ENCODE data around the gene EIF4E3. TPM values are rescaled to one million over a fixed set of nuclear protein-coding genes. Genes with fewer than 3 reads are reported as not detected.

Gene EIF4E3
- total and polyA plus RNA-seq, 10 of the 15 experiments (the other 5 are each of a cell fraction or from before 2014, with no cell fraction given): 0.05 to 0.38 (median 0.16) TPM; not detected in 1

GRCh38 chr3:71708476-71709105 is 16.6 kb downstream of the EIF4E3 start:
- DNase-seq (ENCODE audit: low read depth, low spot score) (no peak), ATAC-seq (no peak), FAIRE-seq (no peak)
- POLR2A ChIA-PET: no interaction called here
- Histone ChIP-seq H3K4me3 (no peak overlapping the region), H2AFZ (ENCODE audit: control insufficient read depth, low read depth, low read length) (no peak overlapping the region), H3K4me1 (ENCODE audit: control insufficient read depth, insufficient read depth, low read length) (no peaks in the 10 kb centered on the region), H3K9me3 (replicated peaks; ENCODE audit: control insufficient read depth, insufficient read depth, low read length) (no peaks in the 10 kb centered on the region), H3K4me2 (ENCODE audit: control insufficient read depth, insufficient read depth) (no peak overlapping the region), H3K27me3 (replicated peaks in 1 of 2; ENCODE audit: control insufficient read depth in 2 of 2, insufficient read depth in 2 of 2, low read length in 1 of 2) (no peaks in the 10 kb centered on the region), H3K79me2 (ENCODE audit: control insufficient read depth, insufficient read depth, low read length) (no peaks in the 10 kb centered on the region), H3K9ac (ENCODE audit: control insufficient read depth, insufficient read depth, low read length) (no peak overlapping the region), H3K36me3 (ENCODE audit: control insufficient read depth in 2 of 2, insufficient read depth in 2 of 2, low read length in 1 of 2) (no peaks in the 10 kb centered on the region), H4K20me1 (ENCODE audit: control insufficient read depth, insufficient read depth) (no peaks in the 10 kb centered on the region), H3K27ac (ENCODE audit: control insufficient read depth, insufficient read depth) (no peak overlapping the region)
- BruUV-seq (replicated peaks): no TSS peak
- RAD21 ChIA-PET (ENCODE audit: unreplicated experiment): no interaction called here
- WGBS (ENCODE audit: insufficient coverage, insufficient replicate concordance, low lambda C conversion rate, missing lambda C conversion rate): 35% methylated on average over 7 of the region's 7 CpGs
- in situ Hi-C loops (cut with MboI) (no loop called here), intact Hi-C loops (cut with micrococcal nuclease; ENCODE audit: unreplicated experiment) (no loop called here)
- SMC1A ChIA-PET (ENCODE audit: uncharacterized antibody, unreplicated experiment): no interaction called here
- CTCF ChIA-PET: no interaction called here
- no peak for TF ChIP-seq USF2 (IDR thresholded peaks at IDR 0.05; ENCODE audit: borderline replicate concordance, low read depth, low read length)
- TF ChIP-seq ZNF622 (IDR thresholded peaks at IDR 0.05): no peak

GRCh38 chr3:71707595-71707994 is 17.6 kb downstream of the EIF4E3 start:
- H3K4me1 ChIP-seq (ENCODE audit: control insufficient read depth, insufficient read depth, low read length): no peaks in the 10 kb centered on the region
- ChIA-PET POLR2A (no interaction called here), SMC1A (ENCODE audit: uncharacterized antibody, unreplicated experiment) (no interaction called here), RAD21 (ENCODE audit: unreplicated experiment) (no interaction called here), CTCF (no interaction called here)
- H3K27ac ChIP-seq (ENCODE audit: control insufficient read depth, insufficient read depth): no peak overlapping the region
- in situ Hi-C loops (cut with MboI): no loop called here
- H3K9ac ChIP-seq (ENCODE audit: control insufficient read depth, insufficient read depth, low read length): no peak overlapping the region
- H2AFZ ChIP-seq (ENCODE audit: control insufficient read depth, low read depth, low read length): no peak overlapping the region
- no peak overlapping the region for H3K4me2 ChIP-seq (ENCODE audit: control insufficient read depth, insufficient read depth)
- no peak for TF ChIP-seq NR2F1 (conservative IDR thresholded peaks at IDR 0.05)
- no peak for TF ChIP-seq CREM (IDR thresholded peaks at IDR 0.05; ENCODE audit: low read depth)
- TF ChIP-seq KLF5 (IDR thresholded peaks at IDR 0.05; ENCODE audit: partially characterized antibody): no peak
- no peak for TF ChIP-seq ASH2L (IDR thresholded peaks at IDR 0.05; ENCODE audit: borderline replicate concordance, low read depth)
- TF ChIP-seq CBX3 (IDR thresholded peaks at IDR 0.05; ENCODE audit: borderline replicate concordance, low read depth): no peak
- DNase-seq (ENCODE audit: low read depth, low spot score): no peak
- ATAC-seq: no peak
- H3K36me3 ChIP-seq (ENCODE audit: control insufficient read depth in 2 of 2, insufficient read depth in 2 of 2, low read length in 1 of 2): no peaks in the 10 kb centered on the region
- WGBS (ENCODE audit: insufficient coverage, insufficient replicate concordance, low lambda C conversion rate, missing lambda C conversion rate): 34% methylated on average over 5 of the region's 5 CpGs
- BruUV-seq (replicated peaks): no TSS peak
- no peak overlapping the region for H3K4me3 ChIP-seq
- FAIRE-seq: no peak
- peaks cover 0 to 4% of the 10 kb centered on the region in 2 experiments; a peak in 1 of 4 replicates for H3K27me3 ChIP-seq (replicated peaks in 1 of 2; ENCODE audit: control insufficient read depth in 2 of 2, insufficient read depth in 2 of 2, low read length in 1 of 2)
- intact Hi-C loops (cut with micrococcal nuclease; ENCODE audit: unreplicated experiment): no loop called here
- no peaks in the 10 kb centered on the region for H3K9me3 ChIP-seq (replicated peaks; ENCODE audit: control insufficient read depth, insufficient read depth, low read length)
- no peaks in the 10 kb centered on the region for H4K20me1 ChIP-seq (ENCODE audit: control insufficient read depth, insufficient read depth)
- no peaks in the 10 kb centered on the region for H3K79me2 ChIP-seq (ENCODE audit: control insufficient read depth, insufficient read depth, low read length)

Measured in GM12878 (cell line).